Central memory CD8-positive, alpha-beta T cell (primary cell): ENCODE measurements around the gene SURF2.
"Not testable (repeated sequence)": the region's sequence is repeated elsewhere in the genome, so short reads cannot be mapped to it uniquely, and the experiment has no call there.

Experiments used
- ATAC-seq: fragments of 150-1000 bp; cut with Tn5 transposase; replicated peaks from 2 replicates; pipeline ENCODE4 v1.10.0; 2022; ENCODE audit warnings: mild to moderate bottlenecking, moderate FRiP score, moderate number of reproducible peaks; ENCODE audit not compliant: poor library complexity, severe bottlenecking; ENCODE audit errors: extremely low read depth
- DNase-seq, 2 donors: peaks; one replicate each; pipeline ENCODE4 v3.0.0; 2021; ENCODE audit warnings: low spot score in 2 of 2
- H3K27ac Mint-ChIP-seq: one replicate; pipeline ENCODE4 v1.8.0; 2022; ENCODE audit warnings: low read depth, mild to moderate bottlenecking, moderate library complexity, mixed read lengths
- H3K27me3 Mint-ChIP-seq: one replicate; pipeline ENCODE4 v1.8.0; 2022; ENCODE audit warnings: mixed read lengths
- H3K36me3 Mint-ChIP-seq: one replicate; pipeline ENCODE4 v1.8.0; 2022; ENCODE audit warnings: mild to moderate bottlenecking, moderate library complexity, mixed read lengths; ENCODE audit not compliant: insufficient read depth
- H3K4me1 Mint-ChIP-seq: one replicate; pipeline ENCODE4 v1.8.0; 2022; ENCODE audit warnings: mixed read lengths
- H3K4me3 Mint-ChIP-seq: one replicate; pipeline ENCODE4 v1.8.0; 2022; ENCODE audit warnings: mild to moderate bottlenecking, moderate library complexity, mixed read lengths
- H3K9me3 Mint-ChIP-seq: one replicate; pipeline ENCODE4 v1.8.0; 2022; ENCODE audit warnings: mixed read lengths

Gene SURF2

DNA sequence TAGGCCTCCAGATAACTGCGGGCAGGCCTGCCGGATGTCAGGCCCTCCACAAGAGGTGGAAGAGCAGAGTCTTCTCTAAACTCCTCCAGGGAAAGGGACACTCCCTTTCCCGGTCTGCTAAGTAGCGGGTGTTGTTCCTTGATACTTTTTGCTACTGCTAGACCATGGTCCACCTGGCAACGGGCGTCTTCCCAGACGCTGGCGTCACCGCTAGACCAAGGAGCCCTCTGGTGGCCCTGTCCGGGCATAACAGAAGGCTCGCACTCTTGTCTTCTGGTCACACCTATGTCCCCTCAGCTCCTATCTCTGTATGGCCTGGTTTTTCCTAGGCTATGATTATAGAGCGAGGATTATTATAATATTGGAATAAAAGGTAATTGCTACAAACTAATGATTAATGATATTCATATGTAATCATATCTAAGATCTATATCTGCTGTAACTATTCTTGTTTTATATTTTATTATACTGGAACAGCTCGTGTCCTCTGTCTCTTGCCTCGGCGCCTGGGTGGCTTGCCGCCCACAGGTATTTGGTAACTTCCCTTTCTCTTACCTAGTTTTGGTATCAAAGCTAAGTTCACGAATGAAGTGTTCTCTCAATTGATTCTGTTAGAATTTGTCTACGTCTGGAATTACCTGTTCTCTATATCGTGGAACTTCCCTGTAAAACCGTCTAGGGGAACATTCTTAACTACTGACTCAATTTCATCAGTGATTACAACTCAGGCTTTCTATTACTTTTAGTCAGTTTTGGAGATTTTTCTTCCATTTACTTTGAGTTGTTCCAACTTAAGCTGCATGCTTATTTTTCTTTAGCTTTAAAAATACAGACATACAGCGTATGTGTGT, 26.8 kb upstream of the SURF2 start:
- H3K4me3 Mint-ChIP-seq, H3K27ac Mint-ChIP-seq, H3K27me3 Mint-ChIP-seq, ATAC-seq, DNase-seq, H3K9me3 Mint-ChIP-seq: not testable (repeated sequence)
- Mint-ChIP-seq H3K36me3 (peaks cover 24% of the 10 kb centered on the region), H3K4me1 (peaks cover 18% of the 10 kb centered on the region)

GRCh38 chr9:133331221-133331620, 25.1 kb upstream of the SURF2 start:
- Mint-ChIP-seq H3K36me3 (peaks cover 31% of the 10 kb centered on the region), H3K9me3 (no peaks in the 10 kb centered on the region), H3K27me3 (no peaks in the 10 kb centered on the region), H3K4me1 (peaks cover 31% of the 10 kb centered on the region), H3K4me3 (no peak overlapping the region), H3K27ac (peak overlapping the region; percentile 1)
- DNase-seq (no peak), ATAC-seq (no peak)

DNA sequence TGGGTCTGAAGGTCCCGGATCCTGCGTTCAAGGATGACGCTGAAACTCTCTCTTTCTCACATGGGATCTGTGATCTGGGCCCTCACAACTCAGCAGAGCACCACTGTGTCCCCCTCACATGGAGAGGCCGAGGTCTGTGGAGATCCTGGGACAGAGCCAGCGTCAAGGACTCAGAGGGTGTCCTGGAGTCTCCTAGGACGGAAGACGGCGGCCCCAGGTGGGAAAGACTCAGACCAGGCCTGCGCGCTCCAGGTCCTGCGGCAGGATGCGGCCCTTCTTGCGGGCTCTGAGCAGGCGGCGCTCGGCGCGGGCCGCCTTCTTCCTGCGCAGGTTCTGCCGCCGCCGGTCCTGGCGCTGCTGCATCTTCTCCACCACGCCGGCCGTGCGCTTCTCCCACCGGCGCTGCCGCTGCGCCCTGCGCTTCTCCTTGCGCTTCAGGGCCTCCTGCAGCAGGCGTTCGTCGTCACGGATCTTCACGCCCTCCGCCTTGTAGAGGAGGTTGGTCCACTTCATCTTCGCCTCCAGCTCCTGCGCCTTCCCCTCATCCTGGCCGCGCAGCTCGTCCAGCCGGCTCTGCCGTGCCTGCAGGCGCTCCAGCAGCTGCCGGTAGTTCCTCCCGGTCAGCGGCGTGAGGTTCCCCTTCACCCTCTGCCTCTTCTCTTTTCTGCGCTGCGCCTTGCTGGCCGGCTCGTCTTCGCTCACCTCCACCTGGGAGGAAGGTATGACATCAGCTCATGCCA, 24.5 kb upstream of the SURF2 start:
- Mint-ChIP-seq H3K36me3 (peaks cover 33% of the 10 kb centered on the region), H3K9me3 (no peaks in the 10 kb centered on the region), H3K4me1 (peaks cover 34% of the 10 kb centered on the region), H3K27ac (peak overlapping the region; percentile 65), H3K4me3 (no peak overlapping the region), H3K27me3 (no peaks in the 10 kb centered on the region)
- no peak for DNase-seq
- no peak for ATAC-seq

GRCh38 chr9:133332381-133332730, 24.0 kb upstream of the SURF2 start:
- ATAC-seq (no peak), DNase-seq (no peak)
- H3K9me3 Mint-ChIP-seq: no peaks in the 10 kb centered on the region
- H3K4me1 Mint-ChIP-seq: peaks cover 34% of the 10 kb centered on the region
- peak overlapping the region; percentile 65 for H3K27ac Mint-ChIP-seq
- peaks cover 33% of the 10 kb centered on the region for H3K36me3 Mint-ChIP-seq
- H3K4me3 Mint-ChIP-seq: no peak overlapping the region
- H3K27me3 Mint-ChIP-seq: no peaks in the 10 kb centered on the region

GRCh38 chr9:133333011-133333410, 23.3 kb upstream of the SURF2 start:
- Mint-ChIP-seq H3K27ac (peak overlapping the region; percentile 65), H3K27me3 (no peaks in the 10 kb centered on the region), H3K36me3 (peaks cover 33% of the 10 kb centered on the region), H3K4me3 (no peak overlapping the region), H3K4me1 (peaks cover 34% of the 10 kb centered on the region), H3K9me3 (no peaks in the 10 kb centered on the region)
- ATAC-seq (no peak), DNase-seq (no peak)

DNA sequence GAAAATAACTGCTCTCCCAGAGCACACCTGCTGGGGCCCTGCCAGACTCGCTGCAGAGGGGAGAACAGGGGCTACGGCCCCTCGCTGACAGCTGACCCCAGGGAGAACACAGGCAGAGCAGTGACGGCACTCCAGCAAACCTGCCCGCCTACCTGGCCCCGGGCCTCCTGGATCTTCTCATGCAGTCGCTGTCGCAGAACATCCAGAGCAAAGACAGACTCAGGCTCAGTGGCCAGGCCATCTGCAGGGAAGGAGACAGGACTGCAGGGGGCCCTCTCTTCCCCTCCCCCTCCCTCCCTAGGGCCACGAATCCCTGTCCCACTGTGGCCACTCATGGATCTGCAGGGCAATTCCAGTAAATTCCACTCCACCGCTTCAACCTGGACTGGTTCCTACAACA, 22.8 kb upstream of the SURF2 start:
- Mint-ChIP-seq H3K27ac (peak overlapping the region; percentile 19), H3K4me1 (peaks cover 30% of the 10 kb centered on the region), H3K36me3 (peaks cover 33% of the 10 kb centered on the region), H3K27me3 (no peaks in the 10 kb centered on the region), H3K9me3 (no peaks in the 10 kb centered on the region), H3K4me3 (no peak overlapping the region)
- DNase-seq: no peak
- ATAC-seq: no peak

DNA sequence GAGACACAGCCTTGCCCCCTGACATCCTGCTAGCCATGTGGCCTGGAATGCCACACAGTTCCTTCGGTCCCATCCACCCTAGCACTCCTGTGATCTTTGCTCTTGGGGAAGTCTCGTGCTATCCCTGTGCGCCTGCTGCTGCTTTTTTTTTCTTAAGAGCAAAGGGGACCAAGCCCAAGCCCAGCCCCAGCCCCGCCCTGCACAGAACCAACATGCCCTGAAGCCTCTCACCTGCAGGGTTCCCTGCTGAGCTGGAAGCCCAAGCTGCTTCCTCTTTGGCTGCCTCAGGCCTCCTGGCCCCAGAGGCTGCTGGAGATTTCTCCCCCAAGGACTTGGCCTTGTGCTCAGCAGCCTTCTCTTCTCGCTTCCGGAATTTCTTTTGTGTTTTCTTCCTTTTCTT, 22.2 kb upstream of the SURF2 start:
- Mint-ChIP-seq H3K4me3 (no peak overlapping the region), H3K4me1 (peaks cover 28% of the 10 kb centered on the region), H3K27me3 (no peaks in the 10 kb centered on the region), H3K36me3 (peaks cover 38% of the 10 kb centered on the region), H3K27ac (peak overlapping the region; percentile 19), H3K9me3 (no peaks in the 10 kb centered on the region)
- ATAC-seq: no peak
- DNase-seq: no peak

DNA sequence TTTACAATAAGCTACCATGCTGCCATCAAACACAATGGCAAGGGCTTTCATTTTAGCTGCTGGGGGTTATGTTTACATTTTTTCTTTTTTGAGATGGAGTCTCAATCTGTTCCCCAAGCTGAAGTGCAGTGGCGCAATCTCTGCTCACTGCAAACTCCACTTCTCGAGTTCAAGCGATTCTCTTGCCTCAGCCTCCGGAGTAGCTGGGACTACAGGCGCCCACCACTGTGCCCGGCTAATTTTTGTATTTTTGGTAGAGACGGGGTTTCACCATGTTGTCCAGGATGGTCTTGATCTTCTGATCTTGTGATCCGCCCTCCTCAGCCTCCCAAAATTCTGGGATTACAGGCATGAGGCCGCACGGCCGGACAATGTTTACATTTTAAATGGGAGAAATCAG, 21.5 kb upstream of the SURF2 start:
- not testable (repeated sequence) for H3K9me3 Mint-ChIP-seq, ATAC-seq, H3K27me3 Mint-ChIP-seq, DNase-seq
- H3K27ac Mint-ChIP-seq: peak overlapping the region; percentile 92
- peaks cover 35% of the 10 kb centered on the region for H3K4me1 Mint-ChIP-seq
- peaks cover 40% of the 10 kb centered on the region for H3K36me3 Mint-ChIP-seq
- H3K4me3 Mint-ChIP-seq: peak overlapping the region; percentile 93

GRCh38 chr9:133335924-133336811, 20.2 kb upstream of the SURF2 start, which contains the start of gene SURF6:
Gene SURF6 (minus strand): TSS chr9:133336188. CDS start chr9:133336132, 56 bp downstream.
- Mint-ChIP-seq H3K27me3 (no peaks in the 10 kb centered on the region), H3K4me1 (peaks cover 45% of the 10 kb centered on the region)
- DNase-seq: peak; percentile 88 to 89

DNA sequence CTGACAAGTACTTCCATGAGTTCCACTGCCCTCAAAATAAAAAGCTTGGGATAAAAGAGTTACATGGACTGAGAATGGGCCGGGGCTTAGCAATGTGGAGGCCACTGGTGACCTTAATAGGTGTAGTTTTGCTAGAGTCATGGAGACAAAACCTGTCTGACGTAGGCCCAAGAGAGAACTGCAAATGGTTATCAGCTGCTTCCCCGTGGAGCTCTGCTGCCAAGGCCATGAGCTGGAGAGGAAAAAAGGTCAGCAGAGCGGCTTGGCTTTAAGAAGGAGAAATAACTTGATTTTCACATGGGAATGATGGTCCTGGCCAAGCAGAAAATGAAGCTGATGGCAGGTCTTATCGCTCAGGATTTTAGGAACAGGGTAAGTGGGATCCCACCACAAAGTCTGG, 16.7 kb upstream of the SURF2 start:
- Mint-ChIP-seq H3K27ac (no peak overlapping the region), H3K27me3 (no peaks in the 10 kb centered on the region), H3K9me3 (no peaks in the 10 kb centered on the region), H3K36me3 (peaks cover 30% of the 10 kb centered on the region), H3K4me1 (peaks cover 46% of the 10 kb centered on the region), H3K4me3 (no peak overlapping the region)
- ATAC-seq: no peak
- no peak for DNase-seq

More at GRCh38 chr9:133335924-133336811, 20.2 kb upstream of the SURF2 start, which contains the start of gene SURF6:
- peak within 1 kb of the TSS; percentile 93 for H3K4me3 Mint-ChIP-seq
- H3K36me3 Mint-ChIP-seq: peaks cover 34% of the 10 kb centered on the region
- ATAC-seq: peak; percentile 94
- no peaks in the 10 kb centered on the region for H3K9me3 Mint-ChIP-seq
- peak within 1 kb of the TSS; percentile 92 for H3K27ac Mint-ChIP-seq

- DNase-seq (no peak), ATAC-seq (no peak)
- H3K27me3 Mint-ChIP-seq: no peaks in the 10 kb centered on the region
- H3K27ac Mint-ChIP-seq: no peak overlapping the region
- H3K9me3 Mint-ChIP-seq: no peaks in the 10 kb centered on the region
- H3K4me3 Mint-ChIP-seq: no peak overlapping the region
- H3K36me3 Mint-ChIP-seq: peaks cover 30% of the 10 kb centered on the region
- peaks cover 44% of the 10 kb centered on the region for H3K4me1 Mint-ChIP-seq
Measured at GRCh38 chr9:133340256-133340655, 16.1 kb upstream of the SURF2 start.

DNA sequence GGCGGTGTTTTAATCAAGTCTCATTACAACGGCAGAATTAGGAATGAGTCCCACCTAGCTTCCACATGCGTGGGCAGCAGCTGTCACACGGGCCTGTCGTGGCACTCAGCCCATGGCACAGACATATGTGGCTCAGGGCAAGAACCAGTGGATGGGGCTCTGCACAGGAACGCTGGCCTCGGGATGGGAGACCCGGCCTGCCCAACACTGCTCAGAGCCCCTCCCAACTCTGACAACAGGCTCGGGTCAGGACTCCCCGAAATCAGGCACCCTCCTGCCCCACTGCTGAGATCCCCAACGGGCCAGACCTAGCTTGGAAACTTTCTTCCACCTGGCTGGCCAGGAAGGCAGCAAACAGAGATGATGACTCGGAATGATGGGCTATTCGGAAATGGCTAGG, 15.4 kb upstream of the SURF2 start:
- ATAC-seq: no peak
- no peaks in the 10 kb centered on the region for H3K27me3 Mint-ChIP-seq
- H3K36me3 Mint-ChIP-seq: peaks cover 25% of the 10 kb centered on the region
- no peak overlapping the region for H3K27ac Mint-ChIP-seq
- no peak for DNase-seq
- peaks cover 38% of the 10 kb centered on the region for H3K4me1 Mint-ChIP-seq
- H3K4me3 Mint-ChIP-seq: no peak overlapping the region
- H3K9me3 Mint-ChIP-seq: no peaks in the 10 kb centered on the region
